ENCODE measurements around the gene NAALADL2. TPM values are rescaled to one million over a fixed set of nuclear protein-coding genes. Genes with fewer than 3 reads are reported as not detected.

The NAALADL2 gene
- total and polyA plus RNA-seq, 4 donors = 0.28 to 4.6 (median 3.1) TPM

- Histone ChIP-seq H3K27ac (ENCODE audit: low read depth in 1 of 2, low read length in 2 of 2) (no peak overlapping the region), H3K4me1 (ENCODE audit: control insufficient read depth in 4 of 4, insufficient read depth in 4 of 4, low read length in 3 of 4) (peaks cover 0 to 3% (median 0%) of the 10 kb centered on the region in 4 donors), H3K36me3 (ENCODE audit: control insufficient read depth in 4 of 4, insufficient read depth in 3 of 4, low read depth in 1 of 4, low read length in 3 of 4) (no peaks in the 10 kb centered on the region), H3K9ac (ENCODE audit: low read depth in 1 of 2, low read length in 2 of 2) (no peak overlapping the region), H3K9me3 (ENCODE audit: control insufficient read depth in 4 of 4, low read length in 3 of 4) (no peaks in the 10 kb centered on the region), H3K4me3 (ENCODE audit: low read depth in 1 of 3, low read length in 3 of 3) (no peak overlapping the region), H3K27me3 (ENCODE audit: control insufficient read depth in 4 of 4, insufficient read depth in 4 of 4, low read length in 3 of 4) (no peaks in the 10 kb centered on the region)
- no peak for TF ChIP-seq SP1 (IDR thresholded peaks at IDR 0.05)
- no peak for TF ChIP-seq FOXA2 (IDR thresholded peaks at IDR 0.05)
- no peak for TF ChIP-seq HNF4A (conservative IDR thresholded peaks at IDR 0.05)
- no peak for TF ChIP-seq CTCF (IDR thresholded peaks at IDR 0.05; ENCODE audit: low read depth, low read length, missing input control)
- no peak for TF ChIP-seq TAF1 (conservative IDR thresholded peaks at IDR 0.05)
- TF ChIP-seq GABPA (IDR thresholded peaks at IDR 0.05 in 1 of 2, conservative IDR thresholded peaks at IDR 0.05 in 1 of 2) = no peak
- TF ChIP-seq EGR1 (IDR thresholded peaks at IDR 0.05; ENCODE audit: low read depth in 2 of 2) = no peak
- TF ChIP-seq ATF3 (IDR thresholded peaks at IDR 0.05) = no peak
- no peak for TF ChIP-seq FOXA1 (IDR thresholded peaks at IDR 0.05)
- no peak for TF ChIP-seq RXRA (IDR thresholded peaks at IDR 0.05)
- TF ChIP-seq ZBTB33 (IDR thresholded peaks at IDR 0.05) = no peak
- TF ChIP-seq MAX (IDR thresholded peaks at IDR 0.05) = no peak
- TF ChIP-seq HNF4G (IDR thresholded peaks at IDR 0.05) = no peak
- no peak for TF ChIP-seq JUND (IDR thresholded peaks at IDR 0.05)
- no peak for TF ChIP-seq REST (IDR thresholded peaks at IDR 0.05)
- no peak for TF ChIP-seq YY1 (IDR thresholded peaks at IDR 0.05)
- TF ChIP-seq RAD21 (IDR thresholded peaks at IDR 0.05) = no peak
- no peak for DNase-seq (ENCODE audit: low spot score)
- WGBS = 96% methylated on average over 1 of the region's 1 CpG
These were observed 142.0 kb downstream of the NAALADL2 start for GRCh38 chr3:175001091-175001490.

Measured in liver (tissue), 9 donors.